IMR-90 (cell line): ENCODE measurements around the gene STRIP1. TPM values are rescaled to one million over a fixed set of nuclear protein-coding genes. Genes with fewer than 3 reads are reported as not detected.

ENCODE experiments used
- ATAC-seq: fragments of 200-7000 bp; cut with Tn5 transposase; 2 replicates; pipeline ENCODE4 v1.9.1; 2020; ENCODE audit warnings: low read depth, mild to moderate bottlenecking, moderate library complexity
- BruUV-seq: library from RNA; stranded (reverse); fragments of 400-500 nt; replicated peaks from 2 replicates; lab custom pipeline; 2021; lab: Mats Ljungman, UMichigan
- CTCF ChIA-PET: fragments of 300-600 bp; formaldehyde crosslinking; extraction: SDS; loops from one replicate; lab custom pipeline; 2021; ENCODE audit warnings: antibody characterized with exemption; lab: Yijun Ruan, JAX
- POLR2A ChIA-PET: fragments of 300-600 bp; sonication (Branson Sonifier 250); formaldehyde crosslinking; loops from one replicate; lab custom pipeline; 2022; ENCODE audit warnings: antibody characterized with exemption; ENCODE audit not compliant: unreplicated experiment; lab: Charles Lee
- DNase-seq: peaks from one replicate; pipeline ENCODE4 v3.0.0; 2013
- H2AFZ ChIP-seq: replicated peaks from 2 replicates; pipeline ENCODE3; 2013; ENCODE audit warnings: low read length, mild to moderate bottlenecking; ENCODE audit not compliant: poor library complexity
- H2AK5ac ChIP-seq: 2 replicates; pipeline ENCODE4 v1.6.1; 2013; ENCODE audit warnings: low read depth, low read length, inconsistent platforms
- H2AK9ac ChIP-seq: replicated peaks from 2 replicates; pipeline ENCODE3; 2013; ENCODE audit warnings: mild to moderate bottlenecking, low read depth, low read length, moderate library complexity; ENCODE audit not compliant: poor library complexity
- H2BK120ac ChIP-seq: 2 replicates; pipeline ENCODE4 v1.6.1; 2013; ENCODE audit warnings: low read depth, low read length, inconsistent platforms
- H2BK15ac ChIP-seq: 3 replicates; pipeline ENCODE4 v1.6.1; 2013; ENCODE audit warnings: low read depth, low read length, inconsistent platforms
- H2BK20ac ChIP-seq: 2 replicates; pipeline ENCODE4 v1.6.1; 2013; ENCODE audit warnings: low read depth, mild to moderate bottlenecking, inconsistent platforms, low read length, moderate library complexity
- H2BK5ac ChIP-seq: 2 replicates; pipeline ENCODE4 v1.6.1; 2013; ENCODE audit warnings: mild to moderate bottlenecking, low read depth, low read length, inconsistent platforms; ENCODE audit not compliant: poor library complexity, severe bottlenecking
- H3K14ac ChIP-seq: replicated peaks from 2 replicates; pipeline ENCODE4 v1.6.1; 2013; ENCODE audit warnings: low read depth, low read length, inconsistent platforms
- H3K18ac ChIP-seq: 2 replicates; pipeline ENCODE4 v1.6.1; 2013; ENCODE audit warnings: low read depth, low read length, control low read depth
- H3K23ac ChIP-seq: 2 replicates; pipeline ENCODE4 v1.6.1; 2013; ENCODE audit warnings: low read depth, low read length, inconsistent platforms
- H3K27ac ChIP-seq: 2 replicates; pipeline ENCODE4 v1.5.1; 2013; ENCODE audit warnings: mild to moderate bottlenecking, control low read depth, low read length; ENCODE audit not compliant: insufficient read depth
- H3K27me3 ChIP-seq: 2 replicates; pipeline ENCODE4 v1.6.1; 2013; ENCODE audit warnings: low read length; ENCODE audit not compliant: control insufficient read depth, insufficient read depth
- H3K36me3 ChIP-seq: 2 replicates; pipeline ENCODE4 v1.6.1; 2013; ENCODE audit warnings: low read length, mixed read lengths; ENCODE audit not compliant: control insufficient read depth, insufficient read depth
- H3K4ac ChIP-seq: 2 replicates; pipeline ENCODE4 v1.6.1; 2013; ENCODE audit warnings: low read depth, low read length, inconsistent platforms
- H3K4me1 ChIP-seq: 2 replicates; pipeline ENCODE4 v1.6.1; 2013; ENCODE audit warnings: low read length, mixed read lengths; ENCODE audit not compliant: control insufficient read depth, insufficient read depth
- H3K4me2 ChIP-seq: 2 replicates; pipeline ENCODE4 v1.6.1; 2013; ENCODE audit warnings: low read depth, mild to moderate bottlenecking, control low read depth, low read length, moderate library complexity
- H3K4me3 ChIP-seq: 2 replicates; pipeline ENCODE4 v1.5.1; 2013; ENCODE audit warnings: low read depth, mild to moderate bottlenecking, control low read depth, low read length, moderate library complexity; ENCODE audit not compliant: insufficient read depth
- H3K56ac ChIP-seq: 2 replicates; pipeline ENCODE4 v1.6.1; 2013; ENCODE audit warnings: low read length, inconsistent platforms; ENCODE audit not compliant: insufficient read depth; ENCODE audit errors: extremely low read depth
- H3K79me1 ChIP-seq, 2 experiments: 2 replicates each; pipeline ENCODE4 v1.6.1; 2013; ENCODE audit warnings: low read length in 2 of 2, inconsistent platforms in 1 of 2, low read depth in 1 of 2
- H3K9ac ChIP-seq: 2 replicates; pipeline ENCODE4 v1.6.1; 2013; ENCODE audit warnings: low read depth, low read length, control low read depth
- H3K9me1 ChIP-seq: 2 replicates; pipeline ENCODE4 v1.6.1; 2013; ENCODE audit warnings: low read length, inconsistent platforms; ENCODE audit not compliant: insufficient read depth
- H3K9me3 ChIP-seq: 2 replicates; pipeline ENCODE4 v1.6.1; 2013; ENCODE audit warnings: low read length; ENCODE audit not compliant: control insufficient read depth, insufficient read depth
- H4K20me1 ChIP-seq: 2 replicates; pipeline ENCODE4 v1.6.1; 2013; ENCODE audit warnings: low read length, inconsistent platforms; ENCODE audit not compliant: insufficient read depth
- H4K5ac ChIP-seq: 2 replicates; pipeline ENCODE4 v1.6.1; 2013; ENCODE audit warnings: mild to moderate bottlenecking, low read depth, low read length, control low read depth
- H4K8ac ChIP-seq, 2 experiments: 2 replicates each; pipeline ENCODE4 v1.6.1; 2013; ENCODE audit warnings: low read depth in 2 of 2, low read length in 2 of 2, control low read depth in 1 of 2, inconsistent platforms in 1 of 2
- H4K91ac ChIP-seq: 2 replicates; pipeline ENCODE4 v1.6.1; 2013; ENCODE audit warnings: low read depth, low read length, inconsistent platforms; ENCODE audit not compliant: insufficient read depth
- CEBPB ChIP-seq: IDR thresholded peaks from 2 replicates; pipeline ENCODE4 v1.6.1; 2012; ENCODE audit warnings: low read depth, low read length, improper control_type of control experiment
- CHD1 ChIP-seq: IDR thresholded peaks from 2 replicates; pipeline ENCODE4 v1.6.1; 2012; ENCODE audit warnings: low read depth, low read length, improper control_type of control experiment
- FOS ChIP-seq: fragments of 150-350 bp; IDR thresholded peaks from 2 replicates; pipeline ENCODE4 v1.6.1; 2016; ENCODE audit warnings: low read depth, low read length
- MAZ ChIP-seq: IDR thresholded peaks from 2 replicates; pipeline ENCODE4 v1.6.1; 2012; ENCODE audit warnings: low read depth, mild to moderate bottlenecking, low read length, improper control_type of control experiment, moderate library complexity, borderline replicate concordance
- NFE2L2 ChIP-seq: fragments of 150-350 bp; IDR thresholded peaks from 2 replicates; pipeline ENCODE4 v1.6.1; 2016; ENCODE audit warnings: low read depth, mild to moderate bottlenecking, low read length
- POLR2A ChIP-seq: IDR thresholded peaks from 2 replicates; pipeline ENCODE4 v1.6.1; 2012; ENCODE audit warnings: mild to moderate bottlenecking, low read depth, low read length
- WGBS, 2 experiments: methylation state at CpG; one replicate each; pipeline versions ENCODE4 v1.1.5 to v1.1.7; 2013; ENCODE audit warnings: missing lambda C conversion rate in 2 of 2; ENCODE audit not compliant: insufficient read length in 1 of 2; ENCODE audit errors: extremely low coverage in 2 of 2; 5-methylcytosine and 5-hydroxymethylcytosine counted together
- dilution Hi-C: fragments of 300-500 bp; cut with HindIII; formaldehyde crosslinking; loops from one replicate; pipeline ENCODE4 v1.14.3; 2018; ENCODE audit warnings: low sequenced_read_pairs; ENCODE audit not compliant: unreplicated experiment
- in situ Hi-C: fragments of 300-500 bp; cut with MboI; formaldehyde crosslinking; loops from 3 replicates; pipeline ENCODE4 v1.14.3; 2019; ENCODE audit warnings: low sequenced_read_pairs, inconsistent platforms, mixed read lengths
- intact Hi-C: fragments of 100-400 bp; cut with micrococcal nuclease; formaldehyde crosslinking; loops from 2 replicates; pipeline ENCODE4 v1.10.0; 2022
- polyA plus RNA-seq, 3 experiments: library from polyadenylated mRNA; depleted of rRNA; stranded (reverse); fragments of >200 nt; gene quantifications; 2 replicates each; pipeline ENCODE4 v1.2.3, GENCODE V29; 2012; ENCODE audit warnings: low replicate concordance in 1 of 3
- total RNA-seq: library from RNA; depleted of rRNA; stranded (reverse); fragments of >200 nt; gene quantifications from 2 replicates; pipeline ENCODE4 v1.2.3, GENCODE V29; 2012

The STRIP1 gene
- total and polyA plus RNA-seq, 2 of the 4 experiments (the other 2 are of a cell fraction): 30.4 to 33.5 TPM

GRCh38 chr1:110091791-110092190 lies 57.4 kb downstream of the STRIP1 start:
- H3K4me2 ChIP-seq: no peak overlapping the region
- WGBS, 2 experiments: no CpG with 5 or more reads among the region's 3 CpGs
- H2BK15ac ChIP-seq: no peak overlapping the region
- H4K5ac ChIP-seq: no peak overlapping the region
- H2AK5ac ChIP-seq: no peak overlapping the region
- no peak overlapping the region for H2BK20ac ChIP-seq
- in situ Hi-C loops: no loop called here
- no peak overlapping the region for H3K4me3 ChIP-seq
- dilution Hi-C loops: no loop called here
- peak; percentile 25 for DNase-seq
- H3K27me3 ChIP-seq: peaks cover 64% of the 10 kb centered on the region
- no peak overlapping the region for H2AFZ ChIP-seq
- H3K79me1 ChIP-seq: no peaks in the 10 kb centered on the region
- no peak overlapping the region for H2AK9ac ChIP-seq
- ATAC-seq: 0 out of 2 replicates have a peak, but pooled peaks have one; percentile 9
- no peak overlapping the region for H4K8ac ChIP-seq
- TF ChIP-seq POLR2A (no peak), CEBPB (no peak), FOS (no peak), MAZ (no peak), CHD1 (no peak), NFE2L2 (no peak)
- no peaks in the 10 kb centered on the region; the same call in 1 of the 2 replicates for H3K4me1 ChIP-seq
- no peak overlapping the region for H3K56ac ChIP-seq
- intact Hi-C loops: no loop called here
- H3K9ac ChIP-seq: no peak overlapping the region
- H3K18ac ChIP-seq: no peak overlapping the region
- peaks cover 3% of the 10 kb centered on the region for H3K9me3 ChIP-seq
- no peak overlapping the region for H3K27ac ChIP-seq
- no TSS peak for BruUV-seq
- ChIA-PET CTCF (interaction anchor here (1.0 kb wide), 1 partner anchor 38 kb away, joined by 3 read pairs; no protein-coding TSS in a partner anchor), POLR2A (interaction anchor here (0.9 kb wide), 1 partner anchor 57 kb away, joined by 3 read pairs; the partner anchor contains the start of gene STRIP1)
- H3K9me1 ChIP-seq: no peaks in the 10 kb centered on the region; the same call in 1 of the 2 replicates
- no peak overlapping the region for H2BK5ac ChIP-seq
- H4K20me1 ChIP-seq: no peaks in the 10 kb centered on the region
- H3K36me3 ChIP-seq: no peaks in the 10 kb centered on the region
- no peak overlapping the region for H2BK120ac ChIP-seq
- H3K23ac ChIP-seq: no peak overlapping the region
- H4K91ac ChIP-seq: no peak overlapping the region
- H3K4ac ChIP-seq: no peak overlapping the region
- H3K14ac ChIP-seq: no peak overlapping the region
